GM18868 (cell line): ENCODE data around the gene SMIM31.

Experiments
- ATAC-seq: cut with Tn5 transposase; IDR thresholded peaks from one replicate; pipeline ENCODE4 v1.9.1; 2021; ENCODE audit warnings: mild to moderate bottlenecking, moderate library complexity; ENCODE audit not compliant: unreplicated experiment

The SMIM31 gene

GRCh38 chr4:164783976-164784375, 30.0 kb downstream of the SMIM31 start:
- no peak for ATAC-seq

DNA sequence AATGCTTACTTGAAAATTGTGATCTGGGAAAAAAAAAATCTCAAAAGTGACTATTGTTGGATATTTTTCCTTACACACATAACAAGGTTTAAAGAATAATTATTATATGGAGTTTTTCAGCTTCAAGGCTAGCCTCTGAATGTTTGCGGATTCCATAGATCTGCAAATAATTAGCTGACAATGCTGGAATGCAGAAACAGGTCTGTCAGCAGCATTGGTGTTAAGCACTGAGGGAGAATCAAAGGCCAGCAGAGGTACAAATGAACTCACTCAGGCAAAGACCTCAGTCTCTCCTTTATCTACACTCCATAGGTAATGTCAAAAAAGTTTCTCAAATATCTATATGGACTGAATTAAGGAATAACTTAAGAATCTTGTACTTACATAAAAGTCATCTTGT, 35.1 kb downstream of the SMIM31 start:
- no peak for ATAC-seq

- ATAC-seq: no peak
Measured at GRCh38 chr4:164790249-164790648, 36.3 kb downstream of the SMIM31 start.

GRCh38 chr4:164799410-164799809, 45.5 kb downstream of the SMIM31 start:
- no peak for ATAC-seq

DNA sequence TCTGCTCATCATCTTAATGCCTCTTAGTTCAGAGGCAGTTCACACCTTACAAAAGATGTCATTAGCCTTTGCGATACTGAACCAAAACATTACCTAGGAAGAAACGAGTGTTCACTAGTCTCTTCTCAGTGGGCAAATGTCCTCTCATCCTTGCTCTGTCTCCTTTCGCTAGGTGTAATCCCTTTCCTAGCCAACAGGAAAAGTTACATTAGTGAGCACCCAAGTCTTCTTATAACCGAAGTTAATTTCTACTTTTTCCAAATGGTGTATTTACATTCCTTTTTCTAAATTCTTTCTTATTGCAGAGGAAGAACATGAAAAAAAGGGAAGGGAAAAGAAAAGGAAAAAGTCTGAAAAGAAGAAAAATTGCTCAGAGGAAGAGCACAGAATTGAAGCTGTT, 46.9 kb downstream of the SMIM31 start:
- ATAC-seq: no peak

DNA sequence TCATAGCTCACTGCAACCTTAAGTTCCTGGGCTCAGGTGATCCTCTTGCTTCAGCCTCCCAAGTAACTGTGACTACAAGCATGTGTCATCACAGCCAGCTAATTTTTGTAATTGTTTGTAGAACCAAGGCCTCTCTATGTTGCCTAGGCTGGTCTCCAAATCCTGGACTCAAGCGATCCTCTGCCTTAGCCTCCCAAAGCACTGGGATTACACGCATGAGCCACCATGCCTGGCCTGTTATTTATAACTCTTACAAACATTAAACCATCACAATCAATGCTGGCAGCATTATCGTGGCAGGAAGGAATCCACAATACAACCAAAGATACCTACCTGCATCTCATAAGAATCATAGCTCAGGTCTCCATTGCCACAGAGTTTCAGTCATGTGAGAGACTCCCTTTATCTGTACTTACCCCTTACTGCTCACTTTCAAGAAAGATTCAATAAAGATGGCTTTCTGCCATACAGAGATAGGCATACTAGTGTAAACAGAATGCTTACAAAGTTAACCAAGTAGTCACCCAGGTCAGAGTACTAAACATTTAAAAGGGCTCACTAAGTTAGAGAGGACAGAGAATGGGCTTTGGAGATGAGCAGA, 48.5 kb downstream of the SMIM31 start:
- ATAC-seq: no peak

DNA sequence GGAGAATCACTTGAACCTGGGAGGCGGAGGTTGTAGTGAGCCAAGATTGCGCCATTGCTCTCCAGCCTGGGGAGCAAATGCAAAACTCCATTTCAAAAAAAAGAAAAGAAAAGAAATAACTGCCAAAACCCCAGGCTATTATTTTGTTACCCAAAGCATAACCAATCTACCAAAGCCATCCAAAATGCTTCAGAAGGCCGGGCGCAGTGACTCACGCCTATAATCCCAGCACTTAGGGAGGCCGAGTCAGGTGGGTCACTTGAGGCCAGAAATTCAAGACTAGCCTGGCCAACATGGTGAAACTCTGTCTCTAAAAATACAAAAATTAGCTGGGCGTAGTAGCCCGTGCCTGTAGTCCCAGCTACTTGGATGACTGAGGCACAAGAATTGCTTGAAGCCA, 49.8 kb downstream of the SMIM31 start:
- ATAC-seq: no peak

DNA sequence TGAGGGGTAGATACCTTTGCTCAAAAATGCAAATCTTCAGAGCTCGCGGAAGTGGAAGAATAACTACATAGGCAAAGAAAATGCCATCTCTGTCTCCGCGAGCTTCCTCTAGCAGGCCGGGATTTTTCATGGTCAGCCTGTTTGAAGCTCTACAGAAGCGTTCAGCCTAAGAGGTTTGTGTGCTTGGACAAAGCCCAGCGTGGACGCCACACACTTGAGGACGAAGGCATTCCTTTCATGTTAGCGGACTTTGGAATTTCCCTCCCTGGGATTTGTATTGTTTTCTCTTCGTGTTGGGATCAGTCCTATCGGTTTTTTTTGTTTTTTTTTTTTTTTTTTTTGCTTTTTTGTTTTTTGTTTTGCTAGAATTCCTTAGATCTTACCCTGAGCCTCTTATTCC, 53.7 kb downstream of the SMIM31 start:
- no peak for ATAC-seq

DNA sequence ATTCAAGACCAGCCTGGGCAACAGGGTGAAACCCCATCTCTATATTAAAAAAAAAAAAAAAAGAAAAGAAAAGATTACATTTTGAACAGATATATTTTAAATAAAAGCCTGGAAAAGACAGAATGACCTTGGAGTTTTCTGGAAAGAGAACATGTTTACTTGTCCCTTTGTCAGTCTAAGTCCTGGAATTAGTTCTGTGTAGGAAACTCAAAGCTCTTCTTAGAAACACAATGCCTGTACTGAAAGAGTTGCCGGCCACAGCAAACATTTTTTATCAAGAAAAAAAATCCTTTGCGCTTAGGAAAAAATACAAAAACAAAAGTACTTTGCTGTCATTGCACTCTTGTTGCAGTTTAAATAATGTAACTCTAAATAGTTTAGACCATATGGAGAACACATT, 59.6 kb downstream of the SMIM31 start:
- no peak for ATAC-seq

DNA sequence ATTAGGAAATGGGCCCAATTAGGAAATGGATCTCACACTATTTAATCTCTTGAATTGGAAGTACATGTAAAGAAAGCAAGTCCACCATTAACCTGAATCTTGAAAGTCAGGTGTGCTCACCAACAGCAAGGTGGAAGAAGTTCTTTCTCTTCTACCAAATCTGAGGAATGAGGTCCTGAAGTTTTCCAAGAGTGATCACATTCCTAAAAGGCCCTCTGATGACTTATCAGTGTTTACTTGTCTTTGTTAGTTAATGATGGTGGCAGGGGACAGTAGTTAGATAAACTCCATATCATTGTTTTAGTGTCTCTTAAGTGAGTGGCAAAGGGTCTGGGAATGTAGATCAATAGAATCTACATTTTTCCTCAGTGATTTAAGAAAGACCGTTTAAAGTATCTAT, 61.8 kb downstream of the SMIM31 start:
- no peak for ATAC-seq

- ATAC-seq: no peak
Measured at GRCh38 chr4:164819366-164819765, 65.4 kb downstream of the SMIM31 start.

DNA sequence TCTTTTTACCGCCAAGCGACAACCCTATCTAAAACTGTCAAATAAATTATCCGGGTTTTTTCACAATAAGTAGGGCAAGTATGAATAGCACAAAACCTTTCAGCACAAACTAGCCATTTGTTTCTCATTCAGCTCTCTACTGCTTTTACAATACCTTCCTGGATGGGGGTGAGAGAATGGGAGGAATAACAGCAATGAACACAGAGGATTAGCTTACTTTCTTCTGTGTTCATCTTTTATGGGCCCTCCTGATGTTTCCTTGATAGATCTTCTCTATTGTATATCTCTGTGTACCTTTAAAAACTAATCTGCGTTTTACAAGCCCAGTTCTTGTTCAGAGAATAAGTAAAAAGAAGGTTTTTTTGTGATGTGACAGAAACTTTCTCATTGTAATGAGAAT, 67.8 kb downstream of the SMIM31 start:
- no peak for ATAC-seq

DNA sequence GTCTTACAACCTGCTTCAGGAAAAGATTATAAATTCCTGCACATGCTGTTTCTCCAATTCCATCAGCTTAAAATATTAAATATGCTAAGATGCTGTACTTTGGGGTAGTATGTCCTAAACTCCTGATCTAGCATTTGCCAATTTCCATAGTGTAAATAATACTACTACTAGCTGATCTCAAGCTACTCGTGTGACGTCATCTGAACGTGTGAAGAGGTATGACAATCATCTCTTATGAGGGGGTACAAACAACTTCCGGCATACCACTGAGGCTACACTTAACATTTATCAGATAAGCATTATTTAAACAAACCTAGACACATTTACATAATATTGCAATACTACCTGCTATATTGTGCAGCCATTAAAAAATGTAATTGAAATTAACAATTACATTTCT, 70.7 kb downstream of the SMIM31 start:
- ATAC-seq: no peak

DNA sequence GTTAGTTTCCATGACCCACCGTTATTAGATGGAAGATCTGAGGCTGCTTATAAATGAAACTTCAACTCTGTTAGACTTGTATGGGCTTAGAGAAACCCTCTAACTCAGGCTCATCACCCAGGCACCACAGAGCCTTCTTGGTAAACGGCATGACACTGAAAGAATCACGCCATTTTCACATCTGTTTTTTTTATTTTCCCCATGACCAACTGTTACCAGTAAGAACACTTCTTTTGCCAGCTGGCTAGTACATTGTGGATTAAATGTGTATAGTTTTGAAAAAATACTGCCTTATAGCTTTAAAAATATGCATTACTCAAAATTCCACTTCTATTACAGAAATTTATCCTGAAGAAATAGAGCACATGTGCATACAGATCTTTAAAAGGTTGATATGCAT, 75.0 kb downstream of the SMIM31 start:
- ATAC-seq: peak; percentile 56

DNA sequence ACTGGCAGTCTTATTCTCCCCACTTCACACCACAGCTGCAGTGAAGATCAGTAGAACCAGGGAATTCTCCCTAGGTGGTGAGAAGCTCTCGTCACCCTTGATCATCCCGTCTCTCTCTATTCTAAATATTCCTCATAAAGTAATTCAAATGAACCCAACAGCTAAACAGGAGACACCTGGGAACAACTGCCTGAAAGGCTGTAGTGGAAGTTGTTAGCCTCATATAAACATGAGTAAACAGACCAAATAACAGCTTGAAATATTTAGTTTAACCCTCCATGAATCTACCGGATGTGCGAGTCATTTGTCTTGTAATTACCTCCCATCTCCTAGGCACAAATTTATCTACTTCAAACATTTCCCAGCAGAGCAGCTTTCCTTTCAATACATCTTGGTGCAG, 92.6 kb downstream of the SMIM31 start:
- ATAC-seq: no peak

DNA sequence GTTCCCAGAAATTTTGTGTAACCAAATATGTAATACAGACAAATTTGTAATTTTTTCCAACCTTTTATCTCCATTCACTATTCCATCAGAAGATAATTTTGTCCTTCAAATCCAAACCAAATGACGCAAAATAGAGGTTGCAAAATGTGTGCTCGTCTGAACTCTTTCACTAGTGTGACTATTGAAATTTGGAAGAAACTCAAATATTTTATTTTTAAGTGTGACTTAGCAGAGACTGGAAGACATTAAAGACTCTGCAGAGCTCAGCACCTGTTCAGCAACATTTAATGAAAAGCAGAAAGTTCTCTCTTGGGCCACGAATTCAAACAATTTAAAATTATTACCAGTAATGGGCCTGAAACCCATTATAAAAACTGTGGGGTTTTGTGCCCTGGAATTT, 93.1 kb downstream of the SMIM31 start:
- no peak for ATAC-seq

- no peak for ATAC-seq
Measured at GRCh38 chr4:164847967-164848649, 94.2 kb downstream of the SMIM31 start.
